AG08396 (cell line): ENCODE measurements around the gene KISS1R.
"Not testable (repeated sequence)": the region's sequence is repeated elsewhere in the genome, so short reads cannot be mapped to it uniquely, and the experiment has no call there.

Experiments used
- DNase-seq: peaks from one replicate; pipeline ENCODE4 v3.0.0; 2012; ENCODE audit warnings: low spot score, mixed read lengths

The KISS1R gene

GRCh38 chr19:953445-954271 is 36.5 kb downstream of the KISS1R start:
- no peak for DNase-seq

GRCh38 chr19:954272-954671 is 37.1 kb downstream of the KISS1R start:
- no peak for DNase-seq

GRCh38 chr19:954672-955494 is 37.8 kb downstream of the KISS1R start:
- DNase-seq: no peak

GRCh38 chr19:955803-956765 is 39.0 kb downstream of the KISS1R start:
- no peak for DNase-seq

- DNase-seq: peak; percentile 79
Measured at GRCh38 chr19:956766-957440, 39.8 kb downstream of the KISS1R start.

GRCh38 chr19:957578-957977 is 40.4 kb downstream of the KISS1R start:
- DNase-seq: not testable (repeated sequence)

GRCh38 chr19:958967-959855 is 42.1 kb downstream of the KISS1R start:
- DNase-seq: no peak

- DNase-seq: no peak
Measured at GRCh38 chr19:960020-960419, 42.9 kb downstream of the KISS1R start.

- no peak for DNase-seq
Measured at GRCh38 chr19:960601-960938, 43.4 kb downstream of the KISS1R start.

- DNase-seq: peak; percentile 90
Measured at GRCh38 chr19:961866-962620, 44.9 kb downstream of the KISS1R start.

- no peak for DNase-seq
Measured at GRCh38 chr19:962683-963400, 45.7 kb downstream of the KISS1R start.

- DNase-seq: no peak
Measured at GRCh38 chr19:963486-963951, 46.4 kb downstream of the KISS1R start.

- DNase-seq: no peak
Measured at GRCh38 chr19:964116-964520, 47.0 kb downstream of the KISS1R start.

GRCh38 chr19:964761-965694 is 47.9 kb downstream of the KISS1R start:
- no peak for DNase-seq

- DNase-seq: no peak
Measured at GRCh38 chr19:966485-967088, 49.5 kb downstream of the KISS1R start.
